ENCODE measurements around the gene MUS81.

Gene MUS81

GRCh38 chr11:65915821-65916251, 55.6 kb downstream of the MUS81 start:
- no peak for DNase-seq (ENCODE audit: low read depth in 2 of 2)
